HepG2 (cell line): Measurements from ENCODE around the gene SSBP4. TPM values are rescaled to one million over a fixed set of nuclear protein-coding genes. Genes with fewer than 3 reads are reported as not detected.

ENCODE experiments used
- CENPT ChIP-seq: sonication (generic); formaldehyde crosslinking; IDR thresholded peaks from 2 replicates; pipeline ENCODE4 v1.8.0; 2022; ENCODE audit warnings: low read depth, mild to moderate bottlenecking, moderate library complexity, missing genetic modification reagents
- ESRRA ChIP-seq: sonication (generic); formaldehyde crosslinking; IDR thresholded peaks from 2 replicates; pipeline ENCODE4 v1.5.1; 2020; ENCODE audit warnings: mild to moderate bottlenecking, low read depth, missing genetic modification reagents
- FIP1L1 ChIP-seq: fragments of 200-400 bp; formaldehyde crosslinking; IDR thresholded peaks from 2 replicates; pipeline ENCODE4 v1.6.1; 2018; ENCODE audit warnings: low read depth, mild to moderate bottlenecking, low read length, moderate library complexity, borderline replicate concordance; ENCODE audit not compliant: insufficient read depth
- GFI1 ChIP-seq: sonication (generic); formaldehyde crosslinking; IDR thresholded peaks from 2 replicates; pipeline ENCODE4 v1.5.0; 2020; ENCODE audit warnings: missing genetic modification reagents, mild to moderate bottlenecking, borderline replicate concordance
- KDM5B ChIP-seq: sonication (generic); formaldehyde crosslinking; IDR thresholded peaks from 2 replicates; pipeline ENCODE4 v1.4.0; 2020; ENCODE audit warnings: missing genetic modification reagents, mild to moderate bottlenecking, borderline replicate concordance
- LCORL ChIP-seq, 2 experiments: fragments of 450-650 bp in 1 of 2; sonication (generic) in 1 of 2; formaldehyde crosslinking in 1 of 2; IDR thresholded peaks; 2 replicates each; pipeline versions ENCODE4 v1.5.0 to v1.6.1; 2017 to 2020; ENCODE audit warnings: antibody characterized with exemption in 1 of 2, missing genetic modification reagents in 1 of 2
- MBNL3 ChIP-seq: fragments of 250-450 bp; sonication (Bioruptor Pico); conservative IDR thresholded peaks from 2 replicates; pipeline ENCODE4 v1.8.0; 2022; ENCODE audit warnings: mild to moderate bottlenecking, inconsistent platforms
- NFKB2 ChIP-seq: sonication (generic); formaldehyde crosslinking; IDR thresholded peaks from 2 replicates; pipeline ENCODE4 v1.4.0; 2020; ENCODE audit warnings: missing genetic modification reagents, borderline replicate concordance
- NR3C1 ChIP-seq: sonication (generic); formaldehyde crosslinking; IDR thresholded peaks from 2 replicates; pipeline ENCODE4 v1.4.0; 2020; ENCODE audit warnings: missing genetic modification reagents
- PTBP1 ChIP-seq: fragments of 200-400 bp; formaldehyde crosslinking; IDR thresholded peaks from 2 replicates; pipeline ENCODE4 v1.6.1; 2018; ENCODE audit warnings: low read length, low read depth; ENCODE audit not compliant: poor library complexity, severe bottlenecking
- RAD51 ChIP-seq: fragments of 450-650 bp; IDR thresholded peaks from 2 replicates; pipeline ENCODE4 v1.6.1; 2016; ENCODE audit warnings: borderline replicate concordance
- RXRA ChIP-seq: sonication (generic); formaldehyde crosslinking; IDR thresholded peaks from 2 replicates; pipeline ENCODE4 v1.5.1; 2020; ENCODE audit warnings: missing genetic modification reagents
- ZNF253 ChIP-seq: sonication (generic); formaldehyde crosslinking; IDR thresholded peaks from 2 replicates; pipeline ENCODE4 v1.8.0; 2022; ENCODE audit warnings: mild to moderate bottlenecking, missing genetic modification reagents, borderline replicate concordance
- ZNF260 ChIP-seq: sonication (generic); formaldehyde crosslinking; IDR thresholded peaks from 2 replicates; pipeline ENCODE4 v1.4.0; 2020; ENCODE audit warnings: missing genetic modification reagents, low read depth, mild to moderate bottlenecking, borderline replicate concordance
- polyA plus RNA-seq, 8 experiments: library from polyadenylated mRNA; depleted of rRNA in 3 of 8; stranded (reverse) in 7 of 8; unstranded in 1 of 8; fragments of >200 nt; fragmentation: Illumina TruSeq in 4 of 8; extraction: Trizol in 4 of 8; gene quantifications; 2 replicates each; pipeline versions ENCODE4 v1.2.1 to v1.2.3, GENCODE V29; 2011 to 2016; ENCODE audit warnings: low read depth in 4 of 8, missing spikeins in 1 of 8, mixed read lengths in 1 of 8; ENCODE audit not compliant: insufficient read depth in 1 of 8
- total RNA-seq, 5 experiments: library from RNA; depleted of rRNA; stranded (reverse); fragments of >200 nt; fragmentation: Illumina TruSeq; extraction: Trizol; gene quantifications; 2 replicates each; pipeline ENCODE4 v1.2.3, GENCODE V29; 2016; ENCODE audit warnings: low read depth in 1 of 5
- TF ChIP-seq, protein P1 (sequence below): sonication (generic); formaldehyde crosslinking; IDR thresholded peaks from 2 replicates; pipeline ENCODE4 v1.4.0; 2020; ENCODE audit warnings: missing genetic modification reagents
- TF ChIP-seq, protein P2 (sequence below): sonication (generic); formaldehyde crosslinking; IDR thresholded peaks from 2 replicates; pipeline ENCODE4 v1.9.0; 2021; ENCODE audit warnings: missing genetic modification reagents, mild to moderate bottlenecking, borderline replicate concordance
- TF ChIP-seq, protein P3 (sequence below): sonication (generic); formaldehyde crosslinking; IDR thresholded peaks from 2 replicates; pipeline ENCODE4 v1.5.1; 2020; ENCODE audit warnings: missing genetic modification reagents, mild to moderate bottlenecking, borderline replicate concordance
- TF ChIP-seq, protein P4 (sequence below): sonication (generic); formaldehyde crosslinking; IDR thresholded peaks from 2 replicates; pipeline ENCODE4 v1.4.0; 2020; ENCODE audit warnings: missing genetic modification reagents

The SSBP4 gene
- total and polyA plus RNA-seq, 2 of the 13 experiments (the other 11 are each of a cell fraction or from before 2014, with no cell fraction given) = 20.8 to 39.5 TPM

DNA sequence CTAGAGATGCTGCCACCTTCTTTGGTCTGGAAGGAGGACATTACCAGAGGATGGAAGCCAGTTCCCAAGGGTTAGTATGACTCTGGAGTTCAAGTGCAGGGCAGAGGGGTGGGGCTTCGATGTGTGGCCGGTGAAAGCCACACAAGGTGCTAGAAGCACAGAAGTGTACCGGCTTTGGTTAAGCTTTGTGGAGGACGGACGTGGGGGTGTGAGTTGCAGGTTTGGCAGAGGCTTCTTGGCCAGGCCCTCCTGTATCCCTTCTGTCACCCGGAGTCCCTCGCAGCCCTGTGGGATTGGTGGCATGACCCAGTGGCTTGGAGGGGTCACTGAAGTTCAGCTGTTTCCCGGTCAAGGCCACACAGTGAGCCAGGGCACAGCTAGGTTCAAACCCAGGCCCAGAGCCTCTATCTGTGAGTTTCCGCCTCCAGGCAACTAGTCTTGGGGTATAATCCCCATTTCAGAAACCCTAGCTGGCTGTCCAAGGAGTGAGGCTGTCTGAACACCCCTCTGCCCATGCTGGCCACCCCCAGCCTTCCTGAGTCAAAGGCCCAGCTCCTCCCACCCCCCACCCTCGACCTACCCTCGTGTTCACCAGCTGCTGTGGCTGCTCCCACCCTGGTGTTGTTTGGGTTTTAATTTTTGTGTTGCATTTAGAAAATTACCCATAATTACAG is 4.6 kb upstream of the SSBP4 start (continued):
- TF ChIP-seq, protein P1, sequence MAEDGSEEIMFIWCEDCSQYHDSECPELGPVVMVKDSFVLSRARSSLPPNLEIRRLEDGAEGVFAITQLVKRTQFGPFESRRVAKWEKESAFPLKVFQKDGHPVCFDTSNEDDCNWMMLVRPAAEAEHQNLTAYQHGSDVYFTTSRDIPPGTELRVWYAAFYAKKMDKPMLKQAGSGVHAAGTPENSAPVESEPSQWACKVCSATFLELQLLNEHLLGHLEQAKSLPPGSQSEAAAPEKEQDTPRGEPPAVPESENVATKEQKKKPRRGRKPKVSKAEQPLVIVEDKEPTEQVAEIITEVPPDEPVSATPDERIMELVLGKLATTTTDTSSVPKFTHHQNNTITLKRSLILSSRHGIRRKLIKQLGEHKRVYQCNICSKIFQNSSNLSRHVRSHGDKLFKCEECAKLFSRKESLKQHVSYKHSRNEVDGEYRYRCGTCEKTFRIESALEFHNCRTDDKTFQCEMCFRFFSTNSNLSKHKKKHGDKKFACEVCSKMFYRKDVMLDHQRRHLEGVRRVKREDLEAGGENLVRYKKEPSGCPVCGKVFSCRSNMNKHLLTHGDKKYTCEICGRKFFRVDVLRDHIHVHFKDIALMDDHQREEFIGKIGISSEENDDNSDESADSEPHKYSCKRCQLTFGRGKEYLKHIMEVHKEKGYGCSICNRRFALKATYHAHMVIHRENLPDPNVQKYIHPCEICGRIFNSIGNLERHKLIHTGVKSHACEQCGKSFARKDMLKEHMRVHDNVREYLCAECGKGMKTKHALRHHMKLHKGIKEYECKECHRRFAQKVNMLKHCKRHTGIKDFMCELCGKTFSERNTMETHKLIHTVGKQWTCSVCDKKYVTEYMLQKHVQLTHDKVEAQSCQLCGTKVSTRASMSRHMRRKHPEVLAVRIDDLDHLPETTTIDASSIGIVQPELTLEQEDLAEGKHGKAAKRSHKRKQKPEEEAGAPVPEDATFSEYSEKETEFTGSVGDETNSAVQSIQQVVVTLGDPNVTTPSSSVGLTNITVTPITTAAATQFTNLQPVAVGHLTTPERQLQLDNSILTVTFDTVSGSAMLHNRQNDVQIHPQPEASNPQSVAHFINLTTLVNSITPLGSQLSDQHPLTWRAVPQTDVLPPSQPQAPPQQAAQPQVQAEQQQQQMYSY (CRISPR knock-in tag) = no peak
- TF ChIP-seq, protein P2, sequence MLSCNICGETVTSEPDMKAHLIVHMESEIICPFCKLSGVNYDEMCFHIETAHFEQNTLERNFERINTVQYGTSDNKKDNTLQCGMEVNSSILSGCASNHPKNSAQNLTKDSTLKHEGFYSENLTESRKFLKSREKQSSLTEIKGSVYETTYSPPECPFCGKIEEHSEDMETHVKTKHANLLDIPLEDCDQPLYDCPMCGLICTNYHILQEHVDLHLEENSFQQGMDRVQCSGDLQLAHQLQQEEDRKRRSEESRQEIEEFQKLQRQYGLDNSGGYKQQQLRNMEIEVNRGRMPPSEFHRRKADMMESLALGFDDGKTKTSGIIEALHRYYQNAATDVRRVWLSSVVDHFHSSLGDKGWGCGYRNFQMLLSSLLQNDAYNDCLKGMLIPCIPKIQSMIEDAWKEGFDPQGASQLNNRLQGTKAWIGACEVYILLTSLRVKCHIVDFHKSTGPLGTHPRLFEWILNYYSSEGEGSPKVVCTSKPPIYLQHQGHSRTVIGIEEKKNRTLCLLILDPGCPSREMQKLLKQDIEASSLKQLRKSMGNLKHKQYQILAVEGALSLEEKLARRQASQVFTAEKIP (CRISPR knock-in tag) = no peak
- TF ChIP-seq RAD51 (no peak), MBNL3 (CRISPR knock-in tag) (no peak), ZNF253 (no peak), CENPT (CRISPR knock-in tag) (no peak), GFI1 (CRISPR knock-in tag) (no peak), RXRA (CRISPR knock-in tag) (peak; percentile 96), NR3C1 (no peak), FIP1L1 (no peak), ZNF260 (CRISPR knock-in tag) (no peak), KDM5B (no peak), LCORL (IDR thresholded peaks at IDR 0.05) (no peak), LCORL (CRISPR knock-in tag; IDR thresholded peaks at IDR 0.05) (no peak), NFKB2 (CRISPR knock-in tag) (no peak), ESRRA (CRISPR knock-in tag) (no peak), PTBP1 (no peak)
- TF ChIP-seq, protein P3, sequence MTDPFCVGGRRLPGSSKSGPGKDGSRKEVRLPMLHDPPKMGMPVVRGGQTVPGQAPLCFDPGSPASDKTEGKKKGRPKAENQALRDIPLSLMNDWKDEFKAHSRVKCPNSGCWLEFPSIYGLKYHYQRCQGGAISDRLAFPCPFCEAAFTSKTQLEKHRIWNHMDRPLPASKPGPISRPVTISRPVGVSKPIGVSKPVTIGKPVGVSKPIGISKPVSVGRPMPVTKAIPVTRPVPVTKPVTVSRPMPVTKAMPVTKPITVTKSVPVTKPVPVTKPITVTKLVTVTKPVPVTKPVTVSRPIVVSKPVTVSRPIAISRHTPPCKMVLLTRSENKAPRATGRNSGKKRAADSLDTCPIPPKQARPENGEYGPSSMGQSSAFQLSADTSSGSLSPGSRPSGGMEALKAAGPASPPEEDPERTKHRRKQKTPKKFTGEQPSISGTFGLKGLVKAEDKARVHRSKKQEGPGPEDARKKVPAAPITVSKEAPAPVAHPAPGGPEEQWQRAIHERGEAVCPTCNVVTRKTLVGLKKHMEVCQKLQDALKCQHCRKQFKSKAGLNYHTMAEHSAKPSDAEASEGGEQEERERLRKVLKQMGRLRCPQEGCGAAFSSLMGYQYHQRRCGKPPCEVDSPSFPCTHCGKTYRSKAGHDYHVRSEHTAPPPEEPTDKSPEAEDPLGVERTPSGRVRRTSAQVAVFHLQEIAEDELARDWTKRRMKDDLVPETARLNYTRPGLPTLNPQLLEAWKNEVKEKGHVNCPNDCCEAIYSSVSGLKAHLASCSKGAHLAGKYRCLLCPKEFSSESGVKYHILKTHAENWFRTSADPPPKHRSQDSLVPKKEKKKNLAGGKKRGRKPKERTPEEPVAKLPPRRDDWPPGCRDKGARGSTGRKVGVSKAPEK (CRISPR knock-in tag) = no peak
- TF ChIP-seq, protein P4, sequence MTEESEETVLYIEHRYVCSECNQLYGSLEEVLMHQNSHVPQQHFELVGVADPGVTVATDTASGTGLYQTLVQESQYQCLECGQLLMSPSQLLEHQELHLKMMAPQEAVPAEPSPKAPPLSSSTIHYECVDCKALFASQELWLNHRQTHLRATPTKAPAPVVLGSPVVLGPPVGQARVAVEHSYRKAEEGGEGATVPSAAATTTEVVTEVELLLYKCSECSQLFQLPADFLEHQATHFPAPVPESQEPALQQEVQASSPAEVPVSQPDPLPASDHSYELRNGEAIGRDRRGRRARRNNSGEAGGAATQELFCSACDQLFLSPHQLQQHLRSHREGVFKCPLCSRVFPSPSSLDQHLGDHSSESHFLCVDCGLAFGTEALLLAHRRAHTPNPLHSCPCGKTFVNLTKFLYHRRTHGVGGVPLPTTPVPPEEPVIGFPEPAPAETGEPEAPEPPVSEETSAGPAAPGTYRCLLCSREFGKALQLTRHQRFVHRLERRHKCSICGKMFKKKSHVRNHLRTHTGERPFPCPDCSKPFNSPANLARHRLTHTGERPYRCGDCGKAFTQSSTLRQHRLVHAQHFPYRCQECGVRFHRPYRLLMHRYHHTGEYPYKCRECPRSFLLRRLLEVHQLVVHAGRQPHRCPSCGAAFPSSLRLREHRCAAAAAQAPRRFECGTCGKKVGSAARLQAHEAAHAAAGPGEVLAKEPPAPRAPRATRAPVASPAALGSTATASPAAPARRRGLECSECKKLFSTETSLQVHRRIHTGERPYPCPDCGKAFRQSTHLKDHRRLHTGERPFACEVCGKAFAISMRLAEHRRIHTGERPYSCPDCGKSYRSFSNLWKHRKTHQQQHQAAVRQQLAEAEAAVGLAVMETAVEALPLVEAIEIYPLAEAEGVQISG (CRISPR knock-in tag) = no peak
